SK-N-MC (cell line): ENCODE results near the gene FANCE.

Experiments
- DNase-seq: peaks from one replicate; pipeline ENCODE4 v3.0.0-alpha.2; 2011; ENCODE audit warnings: low read depth, low spot score
- H3K27ac ChIP-seq: fragments of 200-600 bp; sonication (generic); 2 replicates; pipeline ENCODE4 v1.5.1; 2016; ENCODE audit warnings: mixed run types
- H3K36me3 ChIP-seq: fragments of 200-600 bp; sonication (generic); 2 replicates; pipeline ENCODE4 v1.6.1; 2017; ENCODE audit warnings: antibody characterized with exemption, low read length, mixed read lengths; ENCODE audit not compliant: insufficient read depth
- H3K4me3 ChIP-seq: fragments of 200-600 bp; sonication (generic); 2 replicates; pipeline ENCODE4 v1.5.1; 2016
- H3K9ac ChIP-seq: fragments of 200-600 bp; sonication (generic); 2 replicates; pipeline ENCODE4 v1.8.0; 2017; ENCODE audit warnings: mixed run types, mixed read lengths; ENCODE audit not compliant: insufficient read length
- H3K9me3 ChIP-seq: fragments of 200-600 bp; sonication (generic); 2 replicates; pipeline ENCODE4 v1.6.1; 2017; ENCODE audit warnings: low read depth, mild to moderate bottlenecking, antibody characterized with exemption, low read length, moderate library complexity, mixed read lengths
- EZH2 ChIP-seq: fragments of 200-600 bp; sonication (generic); IDR thresholded peaks from one replicate; pipeline ENCODE4 v1.6.1; 2017; ENCODE audit warnings: antibody characterized with exemption
- FOXP2 ChIP-seq: optimal IDR thresholded peaks from 2 replicates; pipeline ENCODE3; 2011; ENCODE audit warnings: mild to moderate bottlenecking, moderate library complexity; ENCODE audit not compliant: insufficient read depth; ENCODE audit errors: extremely low read length, control extremely low read depth
- POLR2AphosphoS5 ChIP-seq: IDR thresholded peaks from 2 replicates; pipeline ENCODE4 v1.6.1; 2012; ENCODE audit warnings: mild to moderate bottlenecking, low read depth, low read length, borderline replicate concordance

Gene FANCE

DNA sequence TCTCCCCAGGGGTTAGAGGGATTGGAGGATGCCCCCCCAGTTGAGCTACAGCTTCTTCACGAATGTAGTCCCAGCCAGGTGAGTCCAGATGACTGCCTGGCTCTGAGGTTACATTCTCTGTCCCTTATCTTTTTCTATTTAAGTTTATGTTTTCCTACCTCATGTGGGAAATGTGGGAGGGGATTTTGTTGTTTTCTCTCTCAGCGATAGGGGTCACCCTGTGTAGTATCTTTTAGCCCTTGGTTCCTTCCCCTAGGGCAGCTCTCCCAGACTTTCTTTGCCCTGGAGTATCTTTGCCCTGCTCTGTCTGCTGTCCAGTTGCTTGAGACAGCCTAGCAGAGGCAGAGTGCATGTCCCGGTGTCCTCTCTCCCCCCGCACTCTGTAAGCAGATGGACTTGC, 5.8 kb downstream of the FANCE start:
- Histone ChIP-seq H3K36me3 (peaks cover 66% of the 10 kb centered on the region), H3K4me3 (no peak overlapping the region), H3K9ac (no peak overlapping the region), H3K9me3 (no peaks in the 10 kb centered on the region), H3K27ac (no peak overlapping the region)
- no peak for DNase-seq
- TF ChIP-seq POLR2AphosphoS5 (no peak), EZH2 (no peak), FOXP2 (no peak)

DNA sequence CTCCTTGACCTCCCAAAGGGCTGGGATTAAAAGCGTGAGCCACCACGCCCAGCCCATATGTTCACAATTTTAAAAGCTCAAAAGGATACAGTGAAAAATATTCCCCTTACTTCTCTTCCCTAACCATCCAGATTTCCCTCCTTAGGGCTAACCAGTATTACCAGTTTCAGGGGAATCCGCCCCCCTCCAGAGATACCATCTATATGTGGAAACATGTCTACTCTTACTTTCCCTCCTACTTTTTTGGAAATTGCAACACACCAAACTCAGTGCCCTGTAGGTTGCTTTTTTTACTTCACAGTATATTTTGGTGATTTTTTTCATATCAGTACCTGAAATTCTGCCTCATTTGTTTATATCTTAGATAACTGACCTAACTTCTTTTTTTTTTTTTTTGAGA, 9.1 kb downstream of the FANCE start:
- H3K27ac ChIP-seq = no peak overlapping the region
- DNase-seq = no peak
- H3K9ac ChIP-seq = no peak overlapping the region
- TF ChIP-seq FOXP2 (no peak), POLR2AphosphoS5 (no peak), EZH2 (no peak)
- no peaks in the 10 kb centered on the region for H3K9me3 ChIP-seq
- peaks cover 70% of the 10 kb centered on the region for H3K36me3 ChIP-seq
- no peak overlapping the region for H3K4me3 ChIP-seq

DNA sequence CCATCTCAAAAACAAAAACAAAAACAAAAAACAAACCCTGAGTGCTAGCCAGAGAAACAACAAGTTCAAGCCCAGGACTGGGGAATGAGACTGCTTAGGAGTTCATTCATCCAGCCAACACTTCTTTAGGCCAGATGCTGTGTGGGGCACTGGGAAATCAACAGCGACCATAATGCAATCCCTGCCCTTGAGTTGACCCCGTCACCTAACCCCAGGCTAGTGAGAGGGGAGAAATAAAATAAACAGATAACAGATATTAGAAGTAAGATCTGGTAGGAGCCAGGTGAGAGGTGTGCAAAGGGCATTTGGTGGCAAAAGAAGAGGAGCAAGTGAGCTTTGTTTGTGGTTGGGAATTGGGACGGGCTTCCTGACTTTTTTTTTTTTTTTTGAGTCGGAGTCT, 11.2 kb downstream of the FANCE start:
- Histone ChIP-seq H3K9me3 (no peaks in the 10 kb centered on the region), H3K4me3 (no peak overlapping the region), H3K27ac (no peak overlapping the region), H3K9ac (no peak overlapping the region), H3K36me3 (peaks cover 60% of the 10 kb centered on the region)
- no peak for TF ChIP-seq EZH2
- no peak for TF ChIP-seq FOXP2
- TF ChIP-seq POLR2AphosphoS5 = no peak
- DNase-seq = no peak

DNA sequence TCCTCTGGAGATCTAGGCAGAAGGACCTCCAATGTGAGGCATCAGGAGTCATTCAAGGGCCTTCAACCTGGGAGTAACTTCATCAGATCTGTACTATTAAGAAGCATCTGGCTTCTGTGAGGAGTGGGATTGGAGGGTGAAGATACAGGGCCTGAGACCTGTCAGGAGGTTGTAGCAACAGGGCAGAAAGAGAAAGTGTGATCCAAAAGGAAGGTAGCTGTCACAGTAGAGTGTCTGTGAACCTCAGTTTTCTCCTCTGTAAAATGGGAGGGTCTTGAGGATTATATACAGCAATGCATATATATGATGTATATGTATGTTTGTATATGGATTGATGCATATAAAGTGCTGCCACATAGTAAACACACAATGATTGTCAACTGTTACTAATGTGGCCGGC, 13.5 kb downstream of the FANCE start:
- Histone ChIP-seq H3K27ac (no peak overlapping the region), H3K9me3 (no peaks in the 10 kb centered on the region), H3K9ac (no peak overlapping the region), H3K4me3 (no peak overlapping the region), H3K36me3 (peaks cover 64% of the 10 kb centered on the region)
- DNase-seq = no peak
- TF ChIP-seq POLR2AphosphoS5 (no peak), FOXP2 (no peak), EZH2 (no peak)

DNA sequence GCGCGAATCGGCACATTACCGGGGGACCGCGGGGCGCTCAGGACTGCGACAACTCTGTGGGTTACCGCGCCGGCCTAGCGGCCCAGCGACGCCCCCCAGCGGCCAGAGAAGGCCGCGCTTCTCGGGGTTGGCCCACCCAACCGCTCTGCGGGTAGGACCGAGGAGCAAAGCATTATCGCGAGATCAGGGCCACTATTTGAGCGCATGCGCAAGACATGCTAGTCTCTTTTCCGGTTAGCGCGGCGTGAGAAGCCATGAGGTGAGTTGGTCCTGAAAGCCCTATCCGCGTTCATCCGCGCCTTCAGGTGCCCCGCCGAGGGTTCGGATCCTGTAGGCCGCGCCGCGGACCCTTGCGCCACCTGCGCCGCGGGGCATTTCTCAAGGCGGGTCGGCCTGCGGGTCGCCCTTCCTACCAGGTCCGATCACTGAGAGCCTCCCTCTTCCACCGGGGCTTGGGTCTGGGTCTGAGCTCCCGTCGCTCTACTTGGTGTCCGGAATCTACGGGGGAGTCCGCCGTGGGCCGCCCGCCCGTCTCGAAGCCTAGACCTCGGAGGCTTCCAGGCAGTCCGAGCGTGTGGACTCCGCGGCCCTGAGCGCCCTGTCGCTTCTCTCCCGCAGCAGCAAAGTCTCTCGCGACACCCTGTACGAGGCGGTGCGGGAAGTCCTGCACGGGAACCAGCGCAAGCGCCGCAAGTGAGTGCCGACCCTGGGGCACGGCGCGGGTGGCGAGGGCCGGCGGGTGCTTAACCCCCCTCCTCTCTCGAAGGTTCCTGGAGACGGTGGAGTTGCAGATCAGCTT, 16.2 kb downstream of the FANCE start, which contains the start of gene RPL10A:
TSS of gene RPL10A (plus strand) at position 221 of the 799 bp plus-strand sequence. CDS start at position 255, 34 bp downstream.
- H3K4me3 ChIP-seq = peak within 1 kb of the TSS; percentile 93
- peaks cover 71% of the 10 kb centered on the region for H3K36me3 ChIP-seq
- peak; percentile 96 for DNase-seq
- TF ChIP-seq POLR2AphosphoS5 (peak; percentile 100), FOXP2 (no peak)
- H3K27ac ChIP-seq = peak within 1 kb of the TSS; percentile 97
- H3K9ac ChIP-seq = peak within 1 kb of the TSS; percentile 100
- H3K9me3 ChIP-seq = no peaks in the 10 kb centered on the region

DNA sequence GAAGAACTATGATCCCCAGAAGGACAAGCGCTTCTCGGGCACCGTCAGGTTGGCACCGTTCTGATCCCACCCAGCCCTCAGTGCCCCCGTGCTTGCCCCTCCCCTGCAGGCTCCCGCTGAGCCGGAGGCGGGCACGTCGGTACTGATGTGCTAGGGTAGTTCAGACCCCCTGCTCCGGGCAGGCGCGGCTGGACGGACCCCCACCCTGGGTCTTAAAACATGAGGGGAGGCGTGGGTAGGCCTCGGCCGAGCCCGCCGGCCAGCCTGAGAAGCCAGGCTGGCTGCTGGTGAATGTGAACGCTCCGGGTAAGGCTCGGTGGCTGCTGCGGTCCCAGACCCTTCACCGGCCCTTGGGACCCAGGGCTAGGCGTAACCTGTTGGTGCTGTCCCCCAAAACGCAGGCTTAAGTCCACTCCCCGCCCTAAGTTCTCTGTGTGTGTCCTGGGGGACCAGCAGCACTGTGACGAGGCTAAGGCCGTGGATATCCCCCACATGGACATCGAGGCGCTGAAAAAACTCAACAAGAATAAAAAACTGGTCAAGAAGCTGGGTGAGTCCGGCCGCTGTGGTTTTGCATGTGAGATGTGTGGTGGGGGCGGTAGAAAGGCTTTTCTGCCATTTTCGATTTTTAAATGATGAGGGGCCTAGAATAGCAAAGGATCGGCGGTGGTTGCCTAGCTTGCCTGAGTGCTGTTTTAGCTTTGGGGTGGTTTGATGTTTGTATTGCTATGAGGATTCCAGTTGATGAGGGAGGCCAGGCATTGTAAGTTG, 17.0 kb downstream of the FANCE start:
- Histone ChIP-seq H3K27ac (peak overlapping the region; percentile 97), H3K9ac (peak overlapping the region; percentile 100), H3K9me3 (no peaks in the 10 kb centered on the region), H3K4me3 (peak overlapping the region; percentile 93), H3K36me3 (peaks cover 73% of the 10 kb centered on the region)
- no peak for DNase-seq
- TF ChIP-seq POLR2AphosphoS5 (no peak; the same call in 1 of the 2 replicates), FOXP2 (no peak), EZH2 (no peak)

DNA sequence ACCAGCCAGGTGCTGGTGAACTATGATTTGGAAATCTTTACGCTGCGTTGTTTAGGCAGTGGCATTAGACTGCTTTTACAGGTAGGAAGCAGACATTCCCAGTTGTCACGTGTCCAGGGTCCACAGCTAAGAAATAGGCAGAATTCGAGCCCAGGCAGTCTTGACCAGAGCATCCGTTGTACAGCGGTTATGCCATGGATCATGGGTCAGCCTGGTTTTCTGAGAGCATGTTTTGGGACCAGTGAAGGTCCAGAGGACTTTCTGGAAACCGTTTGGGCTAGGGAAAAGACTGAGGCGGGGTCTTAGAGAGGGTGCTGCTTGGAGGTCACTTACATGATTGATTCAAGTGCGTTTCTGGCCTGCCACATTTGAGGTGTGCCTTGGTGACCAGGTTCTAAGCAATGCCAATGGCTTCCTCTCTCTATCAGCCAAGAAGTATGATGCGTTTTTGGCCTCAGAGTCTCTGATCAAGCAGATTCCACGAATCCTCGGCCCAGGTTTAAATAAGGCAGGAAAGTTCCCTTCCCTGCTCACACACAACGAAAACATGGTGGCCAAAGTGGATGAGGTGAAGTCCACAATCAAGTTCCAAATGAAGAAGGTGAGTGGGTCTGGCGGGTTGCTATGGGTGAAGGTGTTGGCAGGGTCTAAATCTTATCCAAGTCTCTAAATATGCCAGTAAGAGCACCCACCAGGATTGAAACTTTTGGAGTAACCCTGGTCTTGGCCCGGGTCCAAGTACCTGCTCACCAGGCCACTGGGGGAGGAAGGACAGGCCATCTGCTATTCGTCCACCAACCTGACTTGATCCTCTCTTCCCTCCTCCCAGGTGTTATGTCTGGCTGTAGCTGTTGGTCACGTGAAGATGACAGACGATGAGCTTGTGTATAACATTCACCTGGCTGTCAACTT, 17.9 kb downstream of the FANCE start:
- H3K4me3 ChIP-seq = peak overlapping the region; percentile 93
- no peaks in the 10 kb centered on the region for H3K9me3 ChIP-seq
- TF ChIP-seq FOXP2 (no peak), EZH2 (no peak), POLR2AphosphoS5 (peak; percentile 15; the same call in 1 of the 2 replicates)
- peaks cover 73% of the 10 kb centered on the region for H3K36me3 ChIP-seq
- peak overlapping the region; percentile 97 for H3K27ac ChIP-seq
- H3K9ac ChIP-seq = peak overlapping the region; percentile 100
- DNase-seq = no peak

DNA sequence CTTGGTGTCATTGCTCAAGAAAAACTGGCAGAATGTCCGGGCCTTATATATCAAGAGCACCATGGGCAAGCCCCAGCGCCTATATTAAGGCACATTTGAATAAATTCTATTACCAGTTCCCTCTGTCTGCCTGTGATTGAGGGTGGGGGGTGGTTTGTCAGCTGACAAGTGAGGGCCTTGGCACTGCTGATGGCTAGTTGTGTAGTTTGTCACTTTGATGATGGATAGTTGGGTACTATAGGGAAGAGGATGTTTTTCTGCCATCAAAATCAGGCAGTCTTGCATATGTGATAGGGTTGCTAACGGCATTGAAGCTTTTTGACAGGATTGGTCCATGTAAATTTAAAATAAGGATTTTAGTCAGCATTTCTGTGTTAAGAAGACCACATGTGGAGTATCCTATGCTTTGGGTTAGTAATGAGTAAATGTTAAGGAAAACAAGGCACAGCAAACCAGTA, 18.6 kb downstream of the FANCE start:
- Histone ChIP-seq H3K4me3 (peak overlapping the region; percentile 93), H3K9ac (peak overlapping the region; percentile 100), H3K27ac (peak overlapping the region; percentile 97), H3K9me3 (no peaks in the 10 kb centered on the region), H3K36me3 (peaks cover 68% of the 10 kb centered on the region)
- TF ChIP-seq POLR2AphosphoS5 (no peak), FOXP2 (no peak), EZH2 (no peak)
- no peak for DNase-seq
